ENCODE results near the gene ENTPD2. TPM values are rescaled to one million over a fixed set of nuclear protein-coding genes. Genes with fewer than 3 reads are reported as not detected.

The ENTPD2 gene
- total and polyA plus RNA-seq, 10 of the 15 experiments (the other 5 are each of a cell fraction or from before 2014, with no cell fraction given): 0.15 to 1.8 (median 0.65) TPM; not detected in 2

DNA sequence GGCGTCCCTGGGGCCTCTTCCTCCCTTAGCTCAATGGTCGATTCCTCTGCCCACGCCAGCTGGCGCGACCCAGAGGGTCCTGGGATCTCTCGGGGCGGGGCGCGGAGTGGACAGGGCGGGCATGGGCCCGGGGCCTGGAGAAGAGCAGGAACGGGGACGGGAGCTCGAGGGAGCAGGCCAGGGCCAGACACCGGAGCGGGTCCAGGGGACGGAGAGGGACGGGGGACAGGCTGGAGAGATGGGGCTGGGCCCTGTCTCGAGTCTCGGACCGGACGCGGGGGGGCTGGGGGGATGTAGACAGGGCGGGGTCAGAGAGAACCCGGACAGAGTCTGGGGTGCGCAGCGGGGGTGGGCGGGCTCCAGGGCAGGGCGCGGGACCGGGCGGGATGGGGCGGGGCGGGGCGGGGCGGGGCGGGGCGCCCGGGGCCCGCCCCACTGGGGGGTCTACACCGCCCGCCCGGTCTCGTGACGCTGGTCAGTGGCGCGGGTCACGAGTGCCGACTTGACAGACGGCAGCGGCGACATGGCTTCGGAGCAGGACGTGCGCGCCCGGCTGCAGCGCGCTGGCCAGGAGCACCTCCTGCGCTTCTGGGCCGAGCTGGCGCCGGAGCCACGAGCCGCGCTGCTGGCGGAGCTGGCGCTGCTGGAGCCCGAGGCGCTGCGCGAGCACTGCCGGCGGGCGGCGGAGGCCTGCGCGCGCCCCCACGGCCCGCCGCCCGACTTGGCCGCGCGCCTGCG, 23.3 kb upstream of the ENTPD2 start, which contains the start of gene UAP1L1:
TSS of gene UAP1L1 (plus strand) at position 508 of the 738 bp plus-strand sequence. CDS start at position 524, 16 bp downstream.
- Histone ChIP-seq H3K36me3 (ENCODE audit: control insufficient read depth in 2 of 2, insufficient read depth in 2 of 2, low read length in 1 of 2) (peaks cover 0 to 5% of the 10 kb centered on the region in 2 experiments; a peak in 3 of 4 replicates), H2AFZ (ENCODE audit: control insufficient read depth, low read depth, low read length) (peak within 1 kb of the TSS; percentile 79), H3K4me1 (ENCODE audit: control insufficient read depth, insufficient read depth, low read length) (peaks cover 18% of the 10 kb centered on the region), H4K20me1 (ENCODE audit: control insufficient read depth, insufficient read depth) (no peaks in the 10 kb centered on the region; the same call in 1 of the 2 replicates), H3K4me2 (ENCODE audit: control insufficient read depth, insufficient read depth) (peak within 1 kb of the TSS; percentile 72), H3K4me3 (peak within 1 kb of the TSS; percentile 80), H3K9me3 (replicated peaks; ENCODE audit: control insufficient read depth, insufficient read depth, low read length) (no peaks in the 10 kb centered on the region), H3K27me3 (replicated peaks in 1 of 2; ENCODE audit: control insufficient read depth in 2 of 2, insufficient read depth in 2 of 2, low read length in 1 of 2) (no peaks in the 10 kb centered on the region), H3K9ac (ENCODE audit: control insufficient read depth, insufficient read depth, low read length) (peak within 1 kb of the TSS; percentile 68), H3K79me2 (ENCODE audit: control insufficient read depth, insufficient read depth, low read length) (peaks cover 8% of the 10 kb centered on the region), H3K27ac (ENCODE audit: control insufficient read depth, insufficient read depth) (peak within 1 kb of the TSS; percentile 57)
- ATAC-seq (peak; percentile 85), DNase-seq (ENCODE audit: low read depth, low spot score) (no peak), FAIRE-seq (no peak)
- in situ Hi-C loops (cut with MboI): no loop called here
- ChIA-PET SMC1A (ENCODE audit: uncharacterized antibody, unreplicated experiment) (interaction anchor here (0.8 to 2.1 kb wide), 3 partner anchors 9 to 38 kb away, joined by 3 to 11 read pairs (median 4); partner anchors contain the start of gene MAN1B1), CTCF (interaction anchor here (1.1 to 1.7 kb wide), 5 partner anchors 9 to 234 kb away, joined by 3 to 11 read pairs (median 5); partner anchors contain the start of genes AJM1 and MAN1B1), POLR2A (interaction anchor here (0.5 to 1.8 kb wide), 7 partner anchors 9 to 376 kb away, joined by 3 to 11 read pairs (median 4); partner anchors contain the start of genes MAN1B1 and TUBB4B), RAD21 (ENCODE audit: unreplicated experiment) (interaction anchor here (0.5 to 1.6 kb wide), 7 partner anchors 9 to 147 kb away, joined by 3 to 9 read pairs (median 4); partner anchors contain the start of gene MAN1B1)
- intact Hi-C loops (cut with micrococcal nuclease; ENCODE audit: unreplicated experiment): no loop called here
- BruUV-seq (replicated peaks): no TSS peak
- WGBS (ENCODE audit: insufficient coverage, insufficient replicate concordance, low lambda C conversion rate, missing lambda C conversion rate): 1% methylated on average over 51 of the region's 87 CpGs
- TF ChIP-seq, protein P1, sequence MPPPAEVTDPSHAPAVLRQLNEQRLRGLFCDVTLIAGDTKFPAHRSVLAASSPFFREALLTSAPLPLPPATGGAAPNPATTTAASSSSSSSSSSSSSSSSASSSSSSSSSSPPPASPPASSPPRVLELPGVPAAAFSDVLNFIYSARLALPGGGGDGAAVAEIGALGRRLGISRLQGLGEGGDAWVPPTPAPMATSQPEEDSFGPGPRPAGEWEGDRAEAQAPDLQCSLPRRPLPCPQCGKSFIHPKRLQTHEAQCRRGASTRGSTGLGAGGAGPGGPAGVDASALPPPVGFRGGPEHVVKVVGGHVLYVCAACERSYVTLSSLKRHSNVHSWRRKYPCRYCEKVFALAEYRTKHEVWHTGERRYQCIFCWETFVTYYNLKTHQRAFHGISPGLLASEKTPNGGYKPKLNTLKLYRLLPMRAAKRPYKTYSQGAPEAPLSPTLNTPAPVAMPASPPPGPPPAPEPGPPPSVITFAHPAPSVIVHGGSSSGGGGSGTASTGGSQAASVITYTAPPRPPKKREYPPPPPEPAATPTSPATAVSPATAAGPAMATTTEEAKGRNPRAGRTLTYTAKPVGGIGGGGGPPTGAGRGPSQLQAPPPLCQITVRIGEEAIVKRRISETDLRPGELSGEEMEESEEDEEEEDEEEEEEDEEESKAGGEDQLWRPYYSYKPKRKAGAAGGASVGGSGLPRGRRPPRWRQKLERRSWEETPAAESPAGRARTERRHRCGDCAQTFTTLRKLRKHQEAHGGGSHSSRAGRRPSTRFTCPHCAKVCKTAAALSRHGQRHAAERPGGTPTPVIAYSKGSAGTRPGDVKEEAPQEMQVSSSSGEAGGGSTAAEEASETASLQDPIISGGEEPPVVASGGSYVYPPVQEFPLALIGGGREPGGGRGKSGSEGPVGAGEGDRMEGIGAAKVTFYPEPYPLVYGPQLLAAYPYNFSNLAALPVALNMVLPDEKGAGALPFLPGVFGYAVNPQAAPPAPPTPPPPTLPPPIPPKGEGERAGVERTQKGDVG (CRISPR knock-in tag; IDR thresholded peaks at IDR 0.05): no peak
- TF ChIP-seq GATAD2B (conservative IDR thresholded peaks at IDR 0.05; ENCODE audit: low read depth) (peak; percentile 78; the same call in 1 of the 2 replicates), CHD1 (IDR thresholded peaks at IDR 0.05; ENCODE audit: low read depth, low read length) (no peak), POLR2AphosphoS5 (IDR thresholded peaks at IDR 0.05; ENCODE audit: low read length) (peak; percentile 37; the same call in 1 of the 2 replicates), E2F8 (IDR thresholded peaks at IDR 0.05; ENCODE audit: low read depth, partially characterized antibody) (no peak), MEF2A (IDR thresholded peaks at IDR 0.05; ENCODE audit: insufficient read depth, low read depth, low read length) (no peak), RB1 (IDR thresholded peaks at IDR 0.05; ENCODE audit: borderline replicate concordance) (peak; percentile 20; the same call in 1 of the 2 replicates), YBX1 (IDR thresholded peaks at IDR 0.05) (no peak), MTA3 (IDR thresholded peaks at IDR 0.05; ENCODE audit: borderline replicate concordance, low read length) (no peak), ZSCAN29 (IDR thresholded peaks at IDR 0.05) (peak; percentile 72), MLLT1 (IDR thresholded peaks at IDR 0.05) (0 out of 2 replicates have a peak, but pooled peaks have one; percentile 7), MYC (IDR thresholded peaks at IDR 0.05; ENCODE audit: insufficient read depth, insufficient read length, insufficient replicate concordance, low read length, severe bottlenecking) (peak; percentile 43), ASH2L (IDR thresholded peaks at IDR 0.05; ENCODE audit: borderline replicate concordance, low read depth) (no peak), BACH1 (IDR thresholded peaks at IDR 0.05; ENCODE audit: borderline replicate concordance) (peak; percentile 96)
